Measurements from ENCODE around the gene TTC8.
"Not testable (repeated sequence)": the region's sequence is repeated elsewhere in the genome, so short reads cannot be mapped to it uniquely, and the experiment has no call there.

TTC8 gene

GRCh38 chr14:88804035-88804434 lies 20.4 kb upstream of the TTC8 start:
- in situ Hi-C loops (cut with HindIII; ENCODE audit: low sequenced_read_pairs): no loop called here
- TF ChIP-seq CTCF (IDR thresholded peaks at IDR 0.05; ENCODE audit: low read depth, low read length): no peak
- no peak overlapping the region for H3K4me3 ChIP-seq (ENCODE audit: low read depth, low read length)
- no peak for DNase-seq (ENCODE audit: low read depth, low spot score)

- in situ Hi-C loops (cut with HindIII; ENCODE audit: low sequenced_read_pairs): no loop called here
- no peak for TF ChIP-seq CTCF (IDR thresholded peaks at IDR 0.05; ENCODE audit: low read depth, low read length)
- H3K4me3 ChIP-seq (ENCODE audit: low read depth, low read length): no peak overlapping the region
- no peak for DNase-seq (ENCODE audit: low read depth, low spot score)
These were observed 20.0 kb upstream of the TTC8 start for GRCh38 chr14:88804477-88804876.

- in situ Hi-C loops (cut with HindIII; ENCODE audit: low sequenced_read_pairs): no loop called here
- TF ChIP-seq CTCF (IDR thresholded peaks at IDR 0.05; ENCODE audit: low read depth, low read length): no peak
- no peak overlapping the region for H3K4me3 ChIP-seq (ENCODE audit: low read depth, low read length)
- no peak for DNase-seq (ENCODE audit: low read depth, low spot score)
These were observed 16.1 kb upstream of the TTC8 start for GRCh38 chr14:88808359-88808758.

- in situ Hi-C loops (cut with HindIII; ENCODE audit: low sequenced_read_pairs): no loop called here
- no peak for TF ChIP-seq CTCF (IDR thresholded peaks at IDR 0.05; ENCODE audit: low read depth, low read length)
- DNase-seq (ENCODE audit: low read depth, low spot score): no peak
- H3K4me3 ChIP-seq (ENCODE audit: low read depth, low read length): no peak overlapping the region
These were observed 8.5 kb upstream of the TTC8 start for GRCh38 chr14:88815980-88816379.

GRCh38 chr14:88818018-88818417 lies 6.4 kb upstream of the TTC8 start:
- in situ Hi-C loops (cut with HindIII; ENCODE audit: low sequenced_read_pairs): no loop called here
- H3K4me3 ChIP-seq (ENCODE audit: low read depth, low read length): no peak overlapping the region
- TF ChIP-seq CTCF (IDR thresholded peaks at IDR 0.05; ENCODE audit: low read depth, low read length): no peak
- DNase-seq (ENCODE audit: low read depth, low spot score): no peak

- H3K4me3 ChIP-seq (ENCODE audit: low read depth, low read length); DNase-seq (ENCODE audit: low read depth, low spot score); in situ Hi-C loops (cut with HindIII; ENCODE audit: low sequenced_read_pairs): not testable (repeated sequence)
These were observed 4.8 kb upstream of the TTC8 start for GRCh38 chr14:88819674-88820073.

GRCh38 chr14:88821378-88821777 lies 3.1 kb upstream of the TTC8 start:
- DNase-seq (ENCODE audit: low read depth, low spot score): no peak
- in situ Hi-C loops (cut with HindIII; ENCODE audit: low sequenced_read_pairs): no loop called here
- no peak for TF ChIP-seq CTCF (IDR thresholded peaks at IDR 0.05; ENCODE audit: low read depth, low read length)
- H3K4me3 ChIP-seq (ENCODE audit: low read depth, low read length): no peak overlapping the region
